H9 (cell line): ENCODE results near the gene WBP2. TPM values are rescaled to one million over a fixed set of nuclear protein-coding genes. Genes with fewer than 3 reads are reported as not detected.

ENCODE experiments used
- DNase-seq: peaks from one replicate; pipeline ENCODE4 v3.0.0-alpha.2; 2017
- H2AFZ ChIP-seq: one replicate; pipeline ENCODE4 v1.6.1; 2013; ENCODE audit warnings: mild to moderate bottlenecking, low read length, control low read depth, moderate library complexity
- H2AK5ac ChIP-seq: 2 replicates; pipeline ENCODE4 v1.6.1; 2013; ENCODE audit warnings: low read length, control low read depth, mixed read lengths; ENCODE audit not compliant: insufficient read length
- H2BK120ac ChIP-seq: one replicate; pipeline ENCODE4 v1.6.1; 2013; ENCODE audit warnings: low read depth, mild to moderate bottlenecking, low read length, control low read depth, inconsistent platforms; ENCODE audit not compliant: poor library complexity, severe bottlenecking
- H2BK12ac ChIP-seq: 2 replicates; pipeline ENCODE4 v1.6.1; 2013; ENCODE audit warnings: low read length, control low read depth, mixed read lengths, low read depth; ENCODE audit not compliant: insufficient read length
- H2BK15ac ChIP-seq: 2 replicates; pipeline ENCODE4 v1.6.1; 2013; ENCODE audit warnings: low read depth, low read length, control low read depth
- H2BK20ac ChIP-seq: one replicate; pipeline ENCODE4 v1.6.1; 2013; ENCODE audit warnings: low read depth, mild to moderate bottlenecking, low read length, control low read depth, inconsistent platforms; ENCODE audit not compliant: poor library complexity, severe bottlenecking
- H2BK5ac ChIP-seq: 2 replicates; pipeline ENCODE4 v1.6.1; 2013; ENCODE audit warnings: low read length, control low read depth, mixed read lengths; ENCODE audit not compliant: insufficient read length
- H3K14ac ChIP-seq: 2 replicates; pipeline ENCODE4 v1.6.1; 2013; ENCODE audit warnings: low read length, control low read depth; ENCODE audit not compliant: insufficient read depth
- H3K18ac ChIP-seq: 2 replicates; pipeline ENCODE4 v1.6.1; 2013; ENCODE audit warnings: low read depth, mild to moderate bottlenecking, mixed read lengths, low read length, control low read depth; ENCODE audit not compliant: insufficient read length
- H3K23ac ChIP-seq: 2 replicates; pipeline ENCODE4 v1.6.1; 2013; ENCODE audit warnings: low read length, control low read depth, mixed read lengths, low read depth; ENCODE audit not compliant: insufficient read length
- H3K23me2 ChIP-seq: 2 replicates; pipeline ENCODE4 v1.6.1; 2013; ENCODE audit warnings: low read depth, mild to moderate bottlenecking, mixed read lengths, low read length, control low read depth; ENCODE audit not compliant: insufficient read length, poor library complexity, severe bottlenecking
- H3K27ac ChIP-seq: 2 replicates; pipeline ENCODE4 v1.5.1; 2013; ENCODE audit warnings: low read length, control low read depth, mixed read lengths, low read depth; ENCODE audit not compliant: insufficient read length
- H3K27me3 ChIP-seq: 2 replicates; pipeline ENCODE4 v1.6.1; 2013; ENCODE audit warnings: low read length, control low read depth, inconsistent platforms; ENCODE audit not compliant: insufficient read depth
- H3K4ac ChIP-seq: 2 replicates; pipeline ENCODE4 v1.6.1; 2013; ENCODE audit warnings: low read depth, mild to moderate bottlenecking, control low read depth, inconsistent platforms, low read length, moderate library complexity
- H3K4me1 ChIP-seq: 2 replicates; pipeline ENCODE4 v1.6.1; 2013; ENCODE audit warnings: low read length, control low read depth, inconsistent platforms; ENCODE audit not compliant: insufficient read depth
- H3K4me2 ChIP-seq: 2 replicates; pipeline ENCODE4 v1.6.1; 2013; ENCODE audit warnings: low read length, control low read depth, mixed read lengths; ENCODE audit not compliant: insufficient read length, insufficient read depth
- H3K56ac ChIP-seq: 2 replicates; pipeline ENCODE4 v1.6.1; 2013; ENCODE audit warnings: low read depth, mild to moderate bottlenecking, mixed read lengths, low read length, control low read depth; ENCODE audit not compliant: insufficient read length
- H3K79me1 ChIP-seq: 2 replicates; pipeline ENCODE4 v1.6.1; 2013; ENCODE audit warnings: low read depth, mild to moderate bottlenecking, moderate library complexity, low read length, control low read depth, inconsistent platforms; ENCODE audit not compliant: insufficient read depth, poor library complexity, severe bottlenecking
- H3K79me2 ChIP-seq: 2 replicates; pipeline ENCODE4 v1.6.1; 2013; ENCODE audit warnings: low read length, control low read depth, inconsistent platforms; ENCODE audit not compliant: insufficient read depth
- H3K9ac ChIP-seq: 2 replicates; pipeline ENCODE4 v1.6.1; 2013; ENCODE audit warnings: low read length, control low read depth, mixed read lengths; ENCODE audit not compliant: insufficient read length; ENCODE audit errors: extremely low read depth
- H3K9me3 ChIP-seq: one replicate; pipeline ENCODE4 v1.6.1; 2013; ENCODE audit warnings: low read depth, low read length, inconsistent platforms; ENCODE audit not compliant: control insufficient read depth
- H3T11ph ChIP-seq: one replicate; pipeline ENCODE4 v1.6.1; 2013; ENCODE audit warnings: mild to moderate bottlenecking, low read length, control low read depth, inconsistent platforms
- H4K20me1 ChIP-seq: one replicate; pipeline ENCODE4 v1.6.1; 2013; ENCODE audit not compliant: control insufficient read depth, insufficient read length, insufficient read depth
- H4K5ac ChIP-seq: 2 replicates; pipeline ENCODE4 v1.6.1; 2013; ENCODE audit warnings: low read depth, mild to moderate bottlenecking, mixed read lengths, low read length, control low read depth; ENCODE audit not compliant: insufficient read length
- H4K8ac ChIP-seq: replicated peaks from 2 replicates; pipeline ENCODE4 v1.6.1; 2013; ENCODE audit warnings: low read length, control low read depth, mixed read lengths, low read depth; ENCODE audit not compliant: insufficient read length
- H4K91ac ChIP-seq: 2 replicates; pipeline ENCODE4 v1.6.1; 2013; ENCODE audit warnings: low read depth, mild to moderate bottlenecking, moderate library complexity, mixed read lengths, low read length, control low read depth; ENCODE audit not compliant: insufficient read length
- H3K27ac Mint-ChIP-seq, 3 experiments: 2 replicates in 2 of 3; 3 replicates in 1 of 3; pipeline ENCODE4 v1.8.0; 2020 to 2021; ENCODE audit warnings: mixed read lengths in 3 of 3, mild to moderate bottlenecking in 1 of 3, moderate library complexity in 1 of 3
- H3K27me3 Mint-ChIP-seq: 2 replicates; pipeline ENCODE4 v1.8.0; 2021; ENCODE audit warnings: low read depth, mild to moderate bottlenecking, moderate library complexity, mixed read lengths
- H3K36me3 Mint-ChIP-seq, 3 experiments: 2 replicates in 2 of 3; 3 replicates in 1 of 3; pipeline ENCODE4 v1.8.0; 2020 to 2021; ENCODE audit warnings: low read depth in 3 of 3, mixed read lengths in 3 of 3; ENCODE audit not compliant: insufficient read depth in 1 of 3
- H3K4me1 Mint-ChIP-seq, 2 experiments: 2 replicates each; pipeline ENCODE4 v1.8.0; 2020; ENCODE audit warnings: mixed read lengths in 2 of 2
- H3K4me3 Mint-ChIP-seq, 2 experiments: 2 replicates in 1 of 2; 3 replicates in 1 of 2; pipeline ENCODE4 v1.8.0; 2020 to 2021; ENCODE audit warnings: mild to moderate bottlenecking in 2 of 2, mixed read lengths in 2 of 2, moderate library complexity in 1 of 2
- H3K9me3 Mint-ChIP-seq, 2 experiments: 2 replicates in 1 of 2; 3 replicates in 1 of 2; pipeline ENCODE4 v1.8.0; 2020; ENCODE audit warnings: mild to moderate bottlenecking in 2 of 2, mixed read lengths in 2 of 2, moderate library complexity in 1 of 2
- CTCF ChIP-seq: fragments of 200-600 bp; sonication (generic); conservative IDR thresholded peaks from 3 replicates; pipeline ENCODE4 v1.8.0; 2021; ENCODE audit warnings: antibody characterized with exemption, mild to moderate bottlenecking
- WGBS: extraction: QIAGEN DNeasy Blood & Tissue Kit; methylation state at CpG from one replicate; pipeline ENCODE4 v1.1.7; 2013; ENCODE audit warnings: missing lambda C conversion rate, low lambda C conversion rate, mixed read lengths; ENCODE audit not compliant: insufficient read length; ENCODE audit errors: extremely low coverage; 5-methylcytosine and 5-hydroxymethylcytosine counted together
- total RNA-seq: library from RNA; stranded (reverse); gene quantifications from 2 replicates; pipeline ENCODE4 v1.2.1, GENCODE V29; 2021

WBP2 gene
- total RNA-seq, 1 experiment from 2014 or later, result 63.2 TPM

- DNase-seq, result no peak
- Mint-ChIP-seq H3K9me3 (no peaks in the 10 kb centered on the region), H3K27ac (no peak overlapping the region), H3K4me1 (peaks cover 18 to 20% of the 10 kb centered on the region in 2 experiments), H3K4me3 (no peak overlapping the region), H3K36me3 (peaks cover 11 to 32% (median 23%) of the 10 kb centered on the region in 3 experiments), H3K27me3 (no peaks in the 10 kb centered on the region)
- Histone ChIP-seq H3K4me1 (no peaks in the 10 kb centered on the region; the same call in 1 of the 2 replicates), H4K8ac (no peak overlapping the region), H3T11ph (no peak overlapping the region), H3K79me1 (no peaks in the 10 kb centered on the region), H3K27me3 (no peaks in the 10 kb centered on the region), H3K23ac (no peak overlapping the region), H3K79me2 (no peaks in the 10 kb centered on the region), H3K9ac (no peak overlapping the region), H2BK5ac (no peak overlapping the region), H2BK120ac (no peak overlapping the region), H2BK20ac (no peak overlapping the region), H3K56ac (no peak overlapping the region), H3K23me2 (peaks cover 3% of the 10 kb centered on the region), H2BK15ac (no peak overlapping the region), H4K5ac (no peak overlapping the region), H3K4me2 (no peak overlapping the region), H3K18ac (no peak overlapping the region), H3K9me3 (no peaks in the 10 kb centered on the region), H2BK12ac (no peak overlapping the region), H4K20me1 (no peaks in the 10 kb centered on the region), H4K91ac (no peak overlapping the region), H2AFZ (no peak overlapping the region), H2AK5ac (no peak overlapping the region), H3K27ac (no peak overlapping the region), H3K4ac (no peak overlapping the region), H3K14ac (no peak overlapping the region)
- TF ChIP-seq CTCF, result no peak
- WGBS, result no CpG with 5 or more reads among the region's 32 CpGs
Observed at GRCh38 chr17:75891605-75892555, 36.7 kb upstream of the WBP2 start.
